Neuronal stem cell (in vitro differentiated cells): Measurements from ENCODE around the gene FOXC1.

Experiments used
- DNase-seq: peaks from one replicate; pipeline ENCODE4 v3.0.0-alpha.2; 2013; ENCODE audit warnings: low spot score
- H2AFZ ChIP-seq: one replicate; pipeline ENCODE4 v1.6.1; 2013; ENCODE audit warnings: mild to moderate bottlenecking, low read length, inconsistent platforms
- H2AK5ac ChIP-seq: 2 replicates; pipeline ENCODE4 v1.6.1; 2013; ENCODE audit warnings: low read depth, mild to moderate bottlenecking, inconsistent platforms, low read length, moderate library complexity, mixed read lengths
- H2BK120ac ChIP-seq: 2 replicates; pipeline ENCODE4 v1.6.1; 2013; ENCODE audit warnings: low read depth, mild to moderate bottlenecking, inconsistent platforms, low read length, moderate library complexity, mixed read lengths
- H2BK12ac ChIP-seq: one replicate; pipeline ENCODE4 v1.6.1; 2013; ENCODE audit warnings: low read length, inconsistent platforms
- H2BK15ac ChIP-seq: 2 replicates; pipeline ENCODE4 v1.6.1; 2013; ENCODE audit warnings: mild to moderate bottlenecking, low read length, inconsistent platforms, mixed read lengths
- H2BK5ac ChIP-seq: one replicate; pipeline ENCODE4 v1.6.1; 2013; ENCODE audit warnings: inconsistent platforms, mild to moderate bottlenecking, low read length, moderate library complexity
- H3K14ac ChIP-seq: one replicate; pipeline ENCODE4 v1.6.1; 2013; ENCODE audit warnings: low read length, inconsistent platforms
- H3K18ac ChIP-seq: 2 replicates; pipeline ENCODE4 v1.6.1; 2013; ENCODE audit warnings: low read length, inconsistent platforms
- H3K23ac ChIP-seq: 2 replicates; pipeline ENCODE4 v1.6.1; 2013; ENCODE audit warnings: low read depth, mild to moderate bottlenecking, mixed read lengths, low read length, inconsistent platforms; ENCODE audit not compliant: poor library complexity
- H3K27ac ChIP-seq: replicated peaks from 3 replicates; pipeline ENCODE4 v1.5.1; 2013; ENCODE audit warnings: low read length, inconsistent platforms
- H3K27me3 ChIP-seq, 3 experiments: 2 replicates each; pipeline ENCODE4 v1.6.1; 2013; ENCODE audit warnings: low read length in 3 of 3, mild to moderate bottlenecking in 2 of 3, inconsistent platforms in 1 of 3, low read depth in 1 of 3, mixed read lengths in 1 of 3, moderate library complexity in 1 of 3; ENCODE audit not compliant: control insufficient read depth in 3 of 3, insufficient read depth in 3 of 3
- H3K36me3 ChIP-seq, 2 donors: replicated peaks in 1 of 2; 2 replicates each; pipeline ENCODE4 v1.6.1; 2013; ENCODE audit warnings: low read length in 2 of 2; ENCODE audit not compliant: control insufficient read depth in 2 of 2, insufficient read depth in 2 of 2
- H3K4ac ChIP-seq: 2 replicates; pipeline ENCODE4 v1.6.1; 2013; ENCODE audit warnings: inconsistent platforms, mild to moderate bottlenecking, low read length, moderate library complexity
- H3K4me1 ChIP-seq, 2 donors: 1 replicate in 1 of 2; 2 replicates in 1 of 2; pipeline ENCODE4 v1.6.1; 2013; ENCODE audit warnings: low read length in 2 of 2, low read depth in 1 of 2; ENCODE audit not compliant: control insufficient read depth in 2 of 2, insufficient read depth in 1 of 2
- H3K4me2 ChIP-seq: one replicate; pipeline ENCODE4 v1.6.1; 2013; ENCODE audit warnings: mild to moderate bottlenecking, low read length, inconsistent platforms; ENCODE audit not compliant: insufficient read depth, poor library complexity, severe bottlenecking
- H3K4me3 ChIP-seq, 2 donors: 2 replicates each; pipeline ENCODE4 v1.5.1; 2013; ENCODE audit warnings: low read length in 2 of 2, mild to moderate bottlenecking in 2 of 2, inconsistent platforms in 1 of 2, moderate library complexity in 1 of 2
- H3K79me1 ChIP-seq: one replicate; pipeline ENCODE4 v1.6.1; 2013; ENCODE audit warnings: low read depth, mild to moderate bottlenecking, inconsistent platforms, low read length, moderate library complexity
- H3K9ac ChIP-seq: one replicate; pipeline ENCODE4 v1.6.1; 2013; ENCODE audit warnings: mild to moderate bottlenecking, low read depth, low read length, inconsistent platforms; ENCODE audit not compliant: poor library complexity
- H3K9me3 ChIP-seq, 2 donors: replicated peaks in 1 of 2; 2 replicates each; pipeline versions ENCODE3 to v1.6.1; 2013; ENCODE audit warnings: low read length in 2 of 2, mild to moderate bottlenecking in 2 of 2, inconsistent platforms in 1 of 2, low read depth in 1 of 2, mixed read lengths in 1 of 2, moderate library complexity in 1 of 2; ENCODE audit not compliant: control insufficient read depth in 2 of 2, insufficient read depth in 1 of 2
- H4K8ac ChIP-seq: one replicate; pipeline ENCODE4 v1.6.1; 2013; ENCODE audit warnings: low read depth, mild to moderate bottlenecking, inconsistent platforms, low read length, moderate library complexity
- H4K91ac ChIP-seq: one replicate; pipeline ENCODE4 v1.6.1; 2013; ENCODE audit warnings: low read length, low read depth, mild to moderate bottlenecking, inconsistent platforms; ENCODE audit not compliant: poor library complexity
- WGBS, 2 donors: extraction: QIAGEN DNeasy Blood & Tissue Kit; methylation state at CpG; one replicate each; pipeline ENCODE4 v1.1.7; 2013; ENCODE audit warnings: missing lambda C conversion rate in 2 of 2, mixed read lengths in 1 of 2; ENCODE audit not compliant: insufficient read length in 2 of 2, insufficient replicate concordance in 1 of 2; ENCODE audit errors: extremely low coverage in 2 of 2; 5-methylcytosine and 5-hydroxymethylcytosine counted together

FOXC1 gene

DNA sequence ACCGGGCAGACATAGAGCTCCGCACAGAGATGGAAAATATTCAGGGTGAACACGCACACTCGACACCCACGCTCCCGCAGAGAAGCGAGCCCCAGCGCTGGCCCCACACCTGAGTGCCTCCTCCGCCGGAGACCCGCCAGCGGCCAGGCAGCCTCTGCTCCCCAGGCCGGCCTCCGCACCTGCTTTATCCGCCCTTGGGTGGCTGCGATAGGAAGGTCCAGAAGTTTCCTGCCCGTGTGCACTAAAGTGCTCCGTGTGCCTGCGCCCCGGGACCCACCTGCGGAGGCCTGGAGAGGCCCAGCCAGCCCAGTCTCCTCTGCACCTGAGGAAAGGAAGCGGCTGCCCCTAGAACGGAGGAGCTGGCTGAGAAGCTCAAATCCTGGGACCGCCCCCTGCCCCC lies 10.8 kb upstream of the FOXC1 start:
- peak overlapping the region; percentile 30 for H3K23ac ChIP-seq
- no peak overlapping the region for H3K4ac ChIP-seq
- no peak overlapping the region for H3K9ac ChIP-seq
- no peak overlapping the region for H2BK15ac ChIP-seq
- H3K36me3 ChIP-seq, result no peaks in the 10 kb centered on the region
- DNase-seq, result no peak
- no peak overlapping the region for H3K27ac ChIP-seq
- H3K14ac ChIP-seq, result no peak overlapping the region
- H2AFZ ChIP-seq, result no peak overlapping the region
- no peak overlapping the region for H2BK120ac ChIP-seq
- H3K4me1 ChIP-seq, result peaks cover 2 to 3% of the 10 kb centered on the region in 2 donors
- no peak overlapping the region for H3K18ac ChIP-seq
- peaks cover 0 to 58% (median 2%) of the 10 kb centered on the region in 3 experiments for H3K27me3 ChIP-seq
- H3K9me3 ChIP-seq, result no peaks in the 10 kb centered on the region
- H3K4me3 ChIP-seq, result no peak overlapping the region
- no peaks in the 10 kb centered on the region for H3K79me1 ChIP-seq
- WGBS, 2 donors, result no CpG with 5 or more reads among the region's 24 CpGs
- no peak overlapping the region for H2BK5ac ChIP-seq
- H4K8ac ChIP-seq, result no peak overlapping the region
- H3K4me2 ChIP-seq, result no peak overlapping the region
- no peak overlapping the region for H4K91ac ChIP-seq
- H2BK12ac ChIP-seq, result no peak overlapping the region
- peak overlapping the region; percentile 43 for H2AK5ac ChIP-seq

DNA sequence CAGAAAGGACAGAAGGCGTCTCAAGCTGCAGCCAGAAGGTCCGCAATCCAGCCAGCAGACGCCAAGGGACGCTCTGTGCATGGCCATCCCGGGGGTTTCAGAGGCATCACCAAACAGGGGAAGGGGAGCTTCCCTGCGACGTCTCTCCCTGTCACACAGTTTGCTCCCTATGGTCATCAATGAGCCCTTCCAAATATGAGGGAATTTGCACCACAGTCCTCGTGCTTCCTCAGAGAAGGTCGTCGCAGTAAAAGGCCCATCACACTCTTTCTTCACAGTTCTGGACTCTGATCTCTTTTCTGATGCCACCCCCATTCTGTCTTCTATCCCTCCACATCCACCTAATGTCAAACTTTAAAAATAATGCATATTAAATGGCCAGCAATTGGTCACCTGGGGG lies 10.2 kb upstream of the FOXC1 start:
- Histone ChIP-seq H4K91ac (no peak overlapping the region), H3K27ac (no peak overlapping the region), H3K14ac (no peak overlapping the region), H3K23ac (no peak overlapping the region), H2BK12ac (no peak overlapping the region), H2AFZ (no peak overlapping the region), H3K36me3 (no peaks in the 10 kb centered on the region), H3K4me3 (no peak overlapping the region), H3K79me1 (no peaks in the 10 kb centered on the region), H2BK5ac (no peak overlapping the region), H2BK120ac (no peak overlapping the region), H3K18ac (no peak overlapping the region), H2BK15ac (no peak overlapping the region), H3K27me3 (peaks cover under 1 to 60% (median 3%) of the 10 kb centered on the region in 3 experiments), H3K9me3 (no peaks in the 10 kb centered on the region), H4K8ac (no peak overlapping the region), H2AK5ac (no peak overlapping the region), H3K4me2 (no peak overlapping the region), H3K4ac (no peak overlapping the region), H3K9ac (no peak overlapping the region), H3K4me1 (peaks cover 2 to 3% of the 10 kb centered on the region in 2 donors)
- DNase-seq, result no peak
- no CpG with 5 or more reads among the region's 10 CpGs for WGBS, 2 donors

- H2BK15ac ChIP-seq, result no peak overlapping the region
- no peak overlapping the region for H2BK12ac ChIP-seq
- peaks cover 8 to 67% (median 11%) of the 10 kb centered on the region in 3 experiments for H3K27me3 ChIP-seq
- DNase-seq, result no peak
- H3K4me3 ChIP-seq, result no peak overlapping the region
- H3K4me1 ChIP-seq, result peaks cover 2 to 3% of the 10 kb centered on the region in 2 donors
- no peaks in the 10 kb centered on the region for H3K9me3 ChIP-seq
- H2BK120ac ChIP-seq, result no peak overlapping the region
- H2AFZ ChIP-seq, result no peak overlapping the region
- H3K36me3 ChIP-seq, result no peaks in the 10 kb centered on the region
- H3K14ac ChIP-seq, result no peak overlapping the region
- no CpG with 5 or more reads among the region's 3 CpGs for WGBS, 2 donors
- H3K9ac ChIP-seq, result no peak overlapping the region
- no peak overlapping the region for H3K4ac ChIP-seq
- H2AK5ac ChIP-seq, result no peak overlapping the region
- no peak overlapping the region for H2BK5ac ChIP-seq
- no peaks in the 10 kb centered on the region for H3K79me1 ChIP-seq
- H3K23ac ChIP-seq, result no peak overlapping the region
- no peak overlapping the region for H4K91ac ChIP-seq
- H4K8ac ChIP-seq, result no peak overlapping the region
- no peak overlapping the region for H3K18ac ChIP-seq
- H3K4me2 ChIP-seq, result no peak overlapping the region
- no peak overlapping the region for H3K27ac ChIP-seq
Measured at GRCh38 chr6:1600063-1600763, 9.5 kb upstream of the FOXC1 start.

- no CpG with 5 or more reads among the region's 15 CpGs for WGBS, 2 donors
- H3K27me3 ChIP-seq, result peaks cover 13 to 73% (median 16%) of the 10 kb centered on the region in 3 experiments
Measured at GRCh38 chr6:1600764-1601157, 9.0 kb upstream of the FOXC1 start.

More at GRCh38 chr6:1600764-1601157, 9.0 kb upstream of the FOXC1 start:
- no peak overlapping the region for H4K8ac ChIP-seq
- no peak overlapping the region for H3K14ac ChIP-seq
- H2AFZ ChIP-seq, result no peak overlapping the region
- H3K4me1 ChIP-seq, result peaks cover 2 to 3% of the 10 kb centered on the region in 2 donors
- no peak overlapping the region for H4K91ac ChIP-seq
- no peak for DNase-seq
- no peaks in the 10 kb centered on the region for H3K79me1 ChIP-seq
- no peak overlapping the region for H3K23ac ChIP-seq
- H3K18ac ChIP-seq, result no peak overlapping the region
- H3K36me3 ChIP-seq, result no peaks in the 10 kb centered on the region
- no peak overlapping the region for H2BK120ac ChIP-seq
- no peak overlapping the region for H3K4me3 ChIP-seq
- no peaks in the 10 kb centered on the region for H3K9me3 ChIP-seq
- H3K4ac ChIP-seq, result no peak overlapping the region
- H3K9ac ChIP-seq, result no peak overlapping the region
- no peak overlapping the region for H2BK5ac ChIP-seq
- no peak overlapping the region for H2BK12ac ChIP-seq
- H2BK15ac ChIP-seq, result no peak overlapping the region
- H3K4me2 ChIP-seq, result no peak overlapping the region
- no peak overlapping the region for H2AK5ac ChIP-seq
- H3K27ac ChIP-seq, result no peak overlapping the region
